HG03159 (cell line): ENCODE results near the gene OR8B8.
"Not testable (repeated sequence)": the region's sequence is repeated elsewhere in the genome, so short reads cannot be mapped to it uniquely, and the experiment has no call there.

ENCODE experiments used
- ATAC-seq: cut with Tn5 transposase; IDR thresholded peaks from one replicate; pipeline ENCODE4 v1.9.1; 2021; ENCODE audit warnings: mild to moderate bottlenecking, moderate library complexity; ENCODE audit not compliant: unreplicated experiment

OR8B8 gene, protein sequence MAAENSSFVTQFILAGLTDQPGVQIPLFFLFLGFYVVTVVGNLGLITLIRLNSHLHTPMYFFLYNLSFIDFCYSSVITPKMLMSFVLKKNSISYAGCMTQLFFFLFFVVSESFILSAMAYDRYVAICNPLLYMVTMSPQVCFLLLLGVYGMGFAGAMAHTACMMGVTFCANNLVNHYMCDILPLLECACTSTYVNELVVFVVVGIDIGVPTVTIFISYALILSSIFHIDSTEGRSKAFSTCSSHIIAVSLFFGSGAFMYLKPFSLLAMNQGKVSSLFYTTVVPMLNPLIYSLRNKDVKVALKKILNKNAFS

GRCh38 chr11:124445646-124446150 is at the start of gene OR8B8:
Gene OR8B8, minus strand, starts transcription at chr11:124445696. Its CDS starts 4,611 bp downstream, at chr11:124441085.
- no peak for ATAC-seq

DNA sequence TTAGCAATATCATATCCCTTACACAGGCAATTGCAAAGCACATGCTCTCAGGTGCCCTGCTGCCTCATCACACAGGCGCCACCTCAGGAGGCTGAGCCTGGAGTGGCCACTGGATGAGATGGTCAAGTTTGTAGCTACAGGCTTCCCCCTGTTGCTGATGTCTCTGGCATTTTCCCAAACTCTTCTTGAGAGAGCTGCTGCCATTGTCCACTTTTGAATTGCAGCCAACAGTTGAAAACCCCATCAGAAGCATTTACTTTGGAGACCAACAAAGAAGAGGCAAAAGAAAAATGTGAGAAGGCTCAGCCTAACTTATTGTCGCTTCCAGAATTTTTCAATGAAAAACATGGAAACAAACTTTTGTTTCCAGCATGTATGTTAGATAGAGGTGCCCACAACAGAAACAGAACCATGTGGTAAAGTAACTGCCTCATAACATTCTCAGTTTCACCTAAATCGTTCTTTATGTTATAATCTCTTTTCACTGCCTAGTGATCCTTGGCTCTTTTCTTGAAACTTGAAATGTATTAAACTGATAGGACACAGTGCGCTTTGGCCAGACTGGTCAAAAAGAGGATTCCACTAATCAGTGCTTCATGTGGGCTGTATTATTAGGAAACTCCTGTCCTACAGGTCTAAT is 47.6 kb upstream of the OR8B8 start:
- no peak for ATAC-seq

GRCh38 chr11:124483422-124483821 is 37.9 kb upstream of the OR8B8 start:
- no peak for ATAC-seq

DNA sequence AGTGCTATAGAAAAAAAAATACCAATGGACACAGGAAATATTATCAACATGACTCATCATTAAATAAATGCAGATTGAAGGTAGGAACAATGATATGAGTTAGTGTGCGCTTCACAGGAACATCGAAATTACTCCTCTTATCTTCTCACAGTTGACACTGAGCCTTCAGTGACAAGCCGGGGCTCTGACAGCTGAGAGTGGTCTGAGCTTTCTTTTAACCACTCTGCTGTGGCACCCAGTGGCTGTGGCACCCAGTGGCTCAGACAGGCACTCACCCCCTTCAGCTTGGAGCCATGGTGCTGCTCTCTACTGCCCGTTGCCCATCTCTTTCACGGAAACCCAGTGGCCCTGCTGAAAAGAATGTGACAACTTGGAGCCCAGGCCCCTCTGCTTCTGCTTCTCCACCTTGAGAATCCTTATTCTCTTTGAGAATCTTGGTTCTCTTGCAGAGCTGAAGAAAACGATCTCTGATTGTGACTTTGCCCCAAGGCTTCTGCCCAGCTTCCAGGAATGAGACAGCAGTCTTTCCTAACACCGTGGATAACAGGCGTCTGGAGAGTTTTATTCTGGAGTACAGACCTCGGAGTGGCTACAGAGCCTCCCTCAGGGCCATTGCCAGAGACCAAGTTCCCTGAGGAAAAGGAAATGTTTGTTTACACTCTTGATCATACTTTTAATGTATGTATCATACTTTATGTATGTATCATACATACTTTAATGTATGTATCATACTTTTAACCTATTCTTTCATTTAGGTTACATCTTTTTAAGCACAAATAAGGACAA is 37.1 kb upstream of the OR8B8 start:
- ATAC-seq = no peak

GRCh38 chr11:124481365-124482323 is 36.1 kb upstream of the OR8B8 start:
- ATAC-seq = no peak

DNA sequence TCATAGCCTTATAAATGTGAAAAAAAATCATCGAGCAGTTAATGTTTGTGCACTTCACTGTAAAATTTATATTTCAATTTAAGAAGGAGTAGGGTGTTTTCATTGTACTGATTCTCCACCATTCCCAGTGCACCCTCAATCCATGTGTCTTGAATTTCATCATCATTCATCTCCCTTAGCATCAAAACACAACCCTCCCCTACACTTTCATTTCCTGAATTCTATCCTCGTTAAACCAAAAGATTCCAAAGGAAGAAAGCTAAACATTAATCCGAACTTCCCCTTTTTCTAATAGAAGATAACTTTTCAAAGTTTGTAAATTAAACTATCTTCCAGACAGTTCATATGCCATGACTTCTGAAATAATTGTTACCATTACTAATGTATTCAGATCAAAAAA is 34.1 kb upstream of the OR8B8 start:
- no peak for ATAC-seq

DNA sequence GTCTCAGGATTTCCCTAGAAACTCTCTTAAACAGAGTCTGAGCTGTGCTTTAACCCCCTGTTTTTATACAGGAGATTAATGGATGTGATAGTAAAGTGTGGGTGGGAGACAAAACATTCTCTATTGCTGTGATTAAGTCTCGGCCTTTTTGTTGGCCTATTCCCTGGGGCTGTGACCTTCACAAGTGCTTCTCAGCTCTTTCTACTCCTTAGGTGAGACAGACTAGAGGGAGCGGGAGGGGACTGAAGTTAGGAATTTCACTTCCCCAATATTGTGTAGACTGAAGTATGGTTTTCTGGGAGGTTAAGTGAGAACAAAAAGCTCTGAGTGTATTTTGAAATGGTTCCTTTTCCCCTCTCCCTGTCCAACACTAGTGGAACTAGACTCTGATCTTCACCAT is 29.8 kb upstream of the OR8B8 start:
- no peak for ATAC-seq

DNA sequence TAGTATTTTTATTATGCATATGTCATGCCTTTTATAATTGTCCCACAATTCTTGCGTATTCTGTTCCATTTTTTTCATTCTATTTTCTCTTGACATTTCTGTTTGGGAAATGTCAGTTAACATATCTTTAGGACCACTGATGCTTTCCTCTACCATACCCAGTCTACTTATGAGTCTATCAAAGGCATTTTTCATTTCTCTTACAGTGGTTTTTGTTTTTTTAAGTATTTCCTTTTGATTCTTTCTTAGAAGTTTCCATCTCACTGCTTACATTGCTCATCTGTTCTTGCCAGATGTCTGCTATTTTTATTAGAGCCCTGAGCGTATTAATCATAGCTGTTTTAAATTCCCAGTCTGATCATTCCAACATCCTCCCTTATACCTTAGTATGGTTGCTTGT is 29.3 kb upstream of the OR8B8 start:
- ATAC-seq = no peak

DNA sequence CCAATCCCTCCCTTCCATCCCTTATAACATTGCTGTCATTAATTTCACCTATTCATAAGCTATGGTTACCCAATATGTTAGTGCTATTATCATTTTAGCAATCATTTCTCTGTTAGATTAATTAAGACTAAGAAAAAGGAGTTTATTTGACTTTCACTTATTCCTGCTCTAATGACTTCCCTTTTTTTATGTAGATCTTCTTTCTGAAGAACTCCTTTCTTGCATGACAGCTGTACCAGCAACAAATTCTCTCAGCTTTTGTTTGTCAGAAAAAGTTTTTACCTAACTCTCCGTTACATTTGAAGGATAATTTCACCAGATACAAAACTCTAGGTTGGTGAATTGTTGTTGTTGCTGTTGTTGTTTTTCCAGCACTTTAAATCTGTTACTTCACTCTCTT is 28.6 kb upstream of the OR8B8 start:
- ATAC-seq = no peak

DNA sequence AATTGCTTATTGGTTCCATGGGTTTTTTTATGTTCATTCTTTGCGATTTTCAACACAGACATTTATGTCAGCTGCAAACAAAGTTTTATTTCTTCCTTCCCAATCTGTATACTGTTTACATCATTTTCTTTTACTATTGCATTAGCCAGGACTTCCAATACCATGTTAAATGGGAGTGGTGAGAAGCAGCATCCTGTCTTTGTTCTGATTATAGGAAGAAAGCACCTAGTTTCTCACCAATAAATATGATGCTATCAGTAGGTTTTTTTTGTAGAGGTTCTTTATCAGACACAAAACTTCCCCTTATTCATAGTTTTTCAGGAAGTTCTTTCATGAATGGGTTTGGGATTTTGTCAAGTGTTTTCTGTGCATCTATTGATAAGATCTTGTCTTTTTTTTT is 28.0 kb upstream of the OR8B8 start:
- no peak for ATAC-seq

DNA sequence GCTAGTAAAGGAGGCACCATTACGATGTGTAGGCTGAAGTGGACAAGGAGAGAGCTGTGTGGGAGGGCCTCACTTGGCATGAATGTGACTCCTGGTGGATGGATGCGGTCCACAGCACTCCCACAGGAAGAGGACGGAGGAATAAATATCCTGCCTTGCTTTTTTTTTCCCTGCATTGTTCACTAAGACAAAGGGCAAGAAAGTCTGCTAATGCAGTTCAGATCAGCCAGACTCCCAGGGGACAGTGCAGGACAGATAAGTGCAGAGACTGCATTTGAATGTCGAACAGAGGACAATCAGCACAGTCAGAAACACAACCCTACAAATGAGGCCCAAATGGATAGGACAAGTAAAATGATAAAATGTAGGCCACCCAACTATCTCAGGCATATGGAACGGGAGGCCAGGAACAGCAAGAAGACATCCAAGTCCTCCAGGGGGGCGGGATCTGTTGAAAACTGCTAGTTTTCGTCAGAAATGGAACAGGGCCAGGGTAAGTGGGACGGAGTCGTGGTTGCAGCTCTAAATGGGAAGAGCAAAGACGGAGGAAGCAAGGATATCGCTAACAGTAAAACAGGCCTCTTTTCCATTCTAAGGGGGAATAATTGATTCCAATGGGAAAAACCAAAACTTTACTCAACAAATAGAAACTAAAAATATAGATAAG is 25.2 kb upstream of the OR8B8 start:
- ATAC-seq = no peak

- ATAC-seq = no peak
Observed at GRCh38 chr11:124467381-124467927, 22.0 kb upstream of the OR8B8 start.

GRCh38 chr11:124465368-124465767 is 19.9 kb upstream of the OR8B8 start:
- no peak for ATAC-seq

DNA sequence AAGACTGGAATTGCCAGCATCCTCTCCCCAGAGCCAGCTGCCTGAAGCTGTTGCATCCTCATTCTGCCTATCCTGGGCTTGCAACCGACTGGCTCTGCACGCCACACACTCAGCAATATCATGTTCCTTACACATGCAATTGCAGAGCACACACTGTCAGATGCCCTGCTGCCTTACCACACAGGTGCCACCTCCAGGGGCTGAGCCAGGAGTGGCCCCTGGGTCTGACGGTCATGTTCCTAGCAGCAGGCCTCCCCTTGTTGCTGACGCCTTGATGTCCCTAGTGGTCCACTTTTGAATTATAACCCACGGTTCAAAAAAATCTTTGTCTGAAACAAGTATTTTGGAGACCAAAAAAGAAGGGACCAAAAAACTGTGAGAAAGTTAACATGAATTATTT is 18.5 kb upstream of the OR8B8 start:
- ATAC-seq = no peak

DNA sequence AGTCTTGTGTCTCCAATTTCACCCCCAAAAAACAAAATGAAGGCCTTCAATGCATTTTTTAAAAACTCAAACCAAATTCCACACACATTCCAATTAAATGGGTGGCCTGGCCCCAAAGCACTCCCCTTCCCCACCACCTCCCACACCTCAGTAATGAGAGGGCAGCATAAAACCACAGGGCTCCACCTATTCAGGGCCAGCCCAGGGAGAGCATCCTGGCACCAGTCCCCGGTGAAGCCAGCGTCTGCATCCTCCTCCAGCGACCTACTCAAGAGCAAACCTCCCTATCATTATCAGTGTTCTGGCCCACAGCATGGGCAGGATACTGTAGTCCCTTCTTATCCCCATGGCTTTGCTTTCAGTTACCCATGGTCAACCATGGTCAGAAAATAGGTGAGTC is 17.8 kb upstream of the OR8B8 start:
- no peak for ATAC-seq

DNA sequence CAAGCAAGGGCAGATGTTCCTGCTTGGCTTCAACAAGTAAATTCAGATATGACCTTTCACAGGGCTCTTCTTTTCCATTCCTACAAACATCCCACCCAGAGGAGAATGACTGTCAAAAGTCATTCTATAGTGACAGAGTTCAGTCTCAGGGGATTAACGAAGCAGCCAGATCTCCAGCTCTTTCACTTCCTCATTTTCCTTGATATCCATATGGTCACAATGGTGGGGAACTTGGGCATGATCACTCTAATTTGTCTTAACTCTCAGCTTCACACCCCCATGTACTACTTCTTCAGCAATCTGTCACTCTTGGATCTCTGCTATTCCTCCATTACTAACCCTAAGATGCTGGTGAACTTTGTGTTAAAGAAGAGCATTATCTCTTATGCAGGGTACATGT is 15.0 kb upstream of the OR8B8 start:
- ATAC-seq = no peak

DNA sequence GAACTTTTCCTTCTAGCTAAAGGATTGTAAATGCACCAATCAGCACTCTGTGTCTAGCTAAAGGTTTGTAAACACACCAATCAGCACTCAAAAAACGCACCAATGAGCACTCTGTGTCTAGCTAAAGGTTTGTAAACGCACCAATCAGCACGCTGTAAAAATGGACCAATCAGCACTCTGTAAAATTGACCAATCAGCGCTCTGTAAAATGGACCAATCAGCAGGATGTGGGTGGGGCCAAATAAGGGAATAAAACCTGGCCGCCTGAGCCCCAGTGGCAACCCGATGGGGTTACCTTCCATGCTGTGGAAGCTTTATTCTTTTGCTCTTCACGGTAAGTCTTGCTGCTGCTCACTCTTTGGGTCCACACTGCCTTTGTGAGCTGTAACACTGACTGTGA is 13.9 kb upstream of the OR8B8 start:
- not testable (repeated sequence) for ATAC-seq

DNA sequence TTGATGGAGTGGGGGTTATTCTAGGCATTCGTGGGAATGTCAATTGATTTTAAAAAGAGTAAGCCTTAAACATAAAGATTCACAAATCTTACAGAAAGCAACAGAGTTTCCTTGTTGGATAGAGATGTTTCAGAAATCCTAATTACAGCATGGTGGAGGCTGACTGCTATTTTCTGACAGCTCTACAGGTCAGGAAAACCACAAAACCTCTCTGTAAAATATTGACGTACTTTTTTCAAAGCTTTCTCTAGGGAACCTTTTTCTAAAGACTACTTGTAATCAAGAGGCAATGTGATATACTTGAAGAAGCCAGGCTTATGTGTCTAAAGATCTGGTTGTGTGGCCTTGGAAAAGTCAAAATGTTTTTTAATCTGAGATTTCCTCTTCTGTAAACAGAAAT is 9.1 kb upstream of the OR8B8 start:
- ATAC-seq = no peak

DNA sequence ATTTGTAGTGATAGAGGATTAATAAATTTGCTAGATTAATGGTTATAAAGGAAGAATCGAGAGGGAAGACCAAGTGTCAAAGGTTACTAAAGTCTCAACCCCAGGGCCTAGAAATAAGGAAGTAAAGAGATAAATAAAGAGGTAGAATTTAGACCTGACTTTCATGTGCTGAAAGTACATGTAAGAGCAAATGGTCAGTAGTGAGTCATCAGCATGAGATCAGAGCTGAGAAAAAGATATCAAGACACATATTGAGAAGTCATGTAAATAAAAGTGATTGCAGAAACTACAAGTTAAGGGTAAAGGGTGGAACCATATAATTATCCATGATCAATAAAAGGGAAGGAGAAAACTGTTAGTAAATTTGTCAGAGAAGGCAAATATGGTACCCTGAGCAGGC is 1.4 kb upstream of the OR8B8 start:
- ATAC-seq = no peak

GRCh38 chr11:124442847-124443246 is 2.6 kb downstream of the OR8B8 start:
- no peak for ATAC-seq
